ENCODE measurements around the gene SYNJ1. TPM values are rescaled to one million over a fixed set of nuclear protein-coding genes. Genes with fewer than 3 reads are reported as not detected.

The SYNJ1 gene
- total and polyA plus RNA-seq, 2 experiments from 2014 or later = 1.4 to 4.2 TPM

- H3K4me1 ChIP-seq (ENCODE audit: insufficient read depth) = no peaks in the 10 kb centered on the region
- no peaks in the 10 kb centered on the region for H3K4me1 Mint-ChIP-seq
Measured at GRCh38 chr21:32584472-32584871, 143.3 kb downstream of the SYNJ1 start.

DNA sequence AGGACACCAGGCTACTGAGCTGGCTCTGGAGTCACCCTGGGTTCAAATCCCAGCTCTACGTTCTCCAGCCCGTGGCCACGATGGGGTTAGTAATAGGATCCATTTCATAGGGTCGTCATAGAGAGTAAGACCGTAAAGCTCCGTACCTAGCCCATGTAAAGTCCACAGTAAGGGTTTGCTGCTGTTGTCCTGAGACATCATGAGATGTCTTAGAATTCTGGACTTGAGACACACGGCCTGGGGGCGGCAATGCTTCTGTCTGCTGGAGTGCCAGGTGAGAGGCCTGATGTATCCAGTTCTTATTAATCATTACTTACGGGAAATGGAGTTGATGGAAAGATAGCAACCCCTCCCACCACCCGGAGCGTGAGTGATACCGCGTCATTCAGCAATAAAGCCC is 146.1 kb downstream of the SYNJ1 start:
- Histone ChIP-seq H3K36me3 (ENCODE audit: insufficient read depth) (no peaks in the 10 kb centered on the region), H3K79me2 (replicated peaks; ENCODE audit: insufficient read depth) (no peaks in the 10 kb centered on the region), H3K27ac (ENCODE audit: low read depth) (no peak overlapping the region), H3K4me3 (no peak overlapping the region), H3K27me3 (ENCODE audit: insufficient read depth) (no peaks in the 10 kb centered on the region), H3K4me1 (ENCODE audit: insufficient read depth) (no peaks in the 10 kb centered on the region), H3K4me2 (no peak overlapping the region), H3F3A (replicated peaks; ENCODE audit: low read depth) (no peaks in the 10 kb centered on the region), H2AFZ (no peak overlapping the region), H3K9me2 (ENCODE audit: insufficient read depth) (no peaks in the 10 kb centered on the region), H4K20me1 (replicated peaks; ENCODE audit: insufficient read depth) (no peaks in the 10 kb centered on the region)
- no peak overlapping the region for H3K27ac Mint-ChIP-seq
- no peak for DNase-seq (ENCODE audit: low spot score)
- H3K9me3 Mint-ChIP-seq = no peaks in the 10 kb centered on the region
- no peaks in the 10 kb centered on the region for H3K4me1 Mint-ChIP-seq
- H3K27me3 Mint-ChIP-seq (ENCODE audit: insufficient read depth, low read depth, poor library complexity) = peaks cover 10% of the 10 kb centered on the region
- H3K4me3 Mint-ChIP-seq = no peak overlapping the region
- no peaks in the 10 kb centered on the region for H3K36me3 Mint-ChIP-seq (ENCODE audit: low read depth)
- ATAC-seq = no peak
- TF ChIP-seq ETS1 (IDR thresholded peaks at IDR 0.05) (no peak), REST (IDR thresholded peaks at IDR 0.05; ENCODE audit: unreplicated experiment) (no peak), EZH2 (IDR thresholded peaks at IDR 0.05; ENCODE audit: low read depth, unreplicated experiment) (no peak), ZNF331 (CRISPR knock-in tag; IDR thresholded peaks at IDR 0.05; ENCODE audit: low read depth) (no peak), ZNF114 (CRISPR knock-in tag; IDR thresholded peaks at IDR 0.05) (no peak), ZNF462 (CRISPR knock-in tag; IDR thresholded peaks at IDR 0.05) (no peak), JUNB (IDR thresholded peaks at IDR 0.05; ENCODE audit: unreplicated experiment) (no peak), POLR2AphosphoS5 (IDR thresholded peaks at IDR 0.05; ENCODE audit: low read depth) (no peak), CTCF (conservative IDR thresholded peaks at IDR 0.05; ENCODE audit: low read depth in 2 of 2) (no peak)

More at GRCh38 chr21:32584472-32584871, 143.3 kb downstream of the SYNJ1 start:
- H3K27me3 ChIP-seq (ENCODE audit: insufficient read depth) = no peaks in the 10 kb centered on the region
- no peak overlapping the region for H3K4me3 ChIP-seq
- H3F3A ChIP-seq (replicated peaks; ENCODE audit: low read depth) = no peaks in the 10 kb centered on the region
- H4K20me1 ChIP-seq (replicated peaks; ENCODE audit: insufficient read depth) = no peaks in the 10 kb centered on the region
- no peaks in the 10 kb centered on the region for H3K36me3 Mint-ChIP-seq (ENCODE audit: low read depth)
- DNase-seq (ENCODE audit: low spot score) (no peak), ATAC-seq (no peak)
- H2AFZ ChIP-seq = no peak overlapping the region
- H3K9me2 ChIP-seq (ENCODE audit: insufficient read depth) = no peaks in the 10 kb centered on the region
- H3K4me2 ChIP-seq = no peak overlapping the region
- H3K4me3 Mint-ChIP-seq = no peak overlapping the region
- no peaks in the 10 kb centered on the region for H3K9me3 Mint-ChIP-seq
- H3K36me3 ChIP-seq (ENCODE audit: insufficient read depth) = no peaks in the 10 kb centered on the region
- H3K27ac Mint-ChIP-seq = no peak overlapping the region
- no peaks in the 10 kb centered on the region for H3K79me2 ChIP-seq (replicated peaks; ENCODE audit: insufficient read depth)
- H3K27me3 Mint-ChIP-seq (ENCODE audit: insufficient read depth, low read depth, poor library complexity) = peaks cover 4% of the 10 kb centered on the region
- TF ChIP-seq STAT1 (IDR thresholded peaks at IDR 0.05; ENCODE audit: unreplicated experiment) (no peak), ZNF114 (CRISPR knock-in tag; IDR thresholded peaks at IDR 0.05) (no peak)
- no peak overlapping the region for H3K27ac ChIP-seq (ENCODE audit: low read depth)
